HepG2 (cell line): ENCODE data around the gene SSU72. TPM values are rescaled to one million over a fixed set of nuclear protein-coding genes. Genes with fewer than 3 reads are reported as not detected.

Source experiments
- ARID4A ChIP-seq: sonication (generic); formaldehyde crosslinking; IDR thresholded peaks from 2 replicates; pipeline ENCODE4 v1.5.0; 2020; ENCODE audit warnings: mild to moderate bottlenecking, missing genetic modification reagents, borderline replicate concordance
- CENPX ChIP-seq: sonication (generic); formaldehyde crosslinking; IDR thresholded peaks from 2 replicates; pipeline ENCODE4 v1.9.0; 2021; ENCODE audit warnings: mild to moderate bottlenecking, missing genetic modification reagents, moderate library complexity
- FOXK1 ChIP-seq: sonication (generic); formaldehyde crosslinking; IDR thresholded peaks from 2 replicates; pipeline ENCODE4 v1.4.0; 2020; ENCODE audit warnings: low read depth, missing genetic modification reagents, borderline replicate concordance
- FOXO4 ChIP-seq: sonication (generic); formaldehyde crosslinking; conservative IDR thresholded peaks from 2 replicates; pipeline ENCODE4 v1.8.1; 2023; ENCODE audit warnings: missing genetic modification reagents
- HDAC6 ChIP-seq: fragments of 200-600 bp; sonication (generic); IDR thresholded peaks from 2 replicates; pipeline ENCODE4 v1.7.0; 2017; ENCODE audit warnings: mild to moderate bottlenecking, antibody characterized with exemption, low read length, low read depth
- HHEX ChIP-seq: IDR thresholded peaks from 2 replicates; pipeline ENCODE4 v1.6.1; 2016; ENCODE audit warnings: control low read depth
- HNF4A ChIP-seq: sonication (generic); formaldehyde crosslinking; IDR thresholded peaks from 2 replicates; pipeline ENCODE4 v1.4.0; 2020; ENCODE audit warnings: missing genetic modification reagents
- IKZF4 ChIP-seq: sonication (generic); formaldehyde crosslinking; IDR thresholded peaks from 2 replicates; pipeline ENCODE4 v1.5.1; 2020; ENCODE audit warnings: borderline replicate concordance, mild to moderate bottlenecking, low read depth, missing genetic modification reagents; ENCODE audit errors: not compliant biosample characterization
- MED13 ChIP-seq: sonication (generic); formaldehyde crosslinking; IDR thresholded peaks from 2 replicates; pipeline ENCODE4 v1.5.0; 2020; ENCODE audit warnings: missing genetic modification reagents
- MXD1 ChIP-seq: sonication (generic); formaldehyde crosslinking; IDR thresholded peaks from 2 replicates; pipeline ENCODE4 v1.4.0; 2020; ENCODE audit warnings: mild to moderate bottlenecking, missing genetic modification reagents
- PCBP1 ChIP-seq: fragments of 200-400 bp; formaldehyde crosslinking; IDR thresholded peaks from 2 replicates; pipeline ENCODE4 v1.6.1; 2017; ENCODE audit warnings: mild to moderate bottlenecking, low read depth, low read length, borderline replicate concordance
- PITX1 ChIP-seq: sonication (generic); formaldehyde crosslinking; IDR thresholded peaks from 2 replicates; pipeline ENCODE4 v1.5.1; 2020; ENCODE audit warnings: mild to moderate bottlenecking, missing genetic modification reagents
- POLR2AphosphoS2 ChIP-seq: IDR thresholded peaks from 2 replicates; pipeline ENCODE4 v1.6.1; 2011; ENCODE audit warnings: low read depth, low read length, improper control_type of control experiment
- RARG ChIP-seq: sonication (generic); formaldehyde crosslinking; IDR thresholded peaks from 2 replicates; pipeline ENCODE4 v1.4.0; 2020; ENCODE audit warnings: low read depth, mild to moderate bottlenecking, missing genetic modification reagents
- SAFB2 ChIP-seq: sonication (generic); formaldehyde crosslinking; IDR thresholded peaks from 2 replicates; pipeline ENCODE4 v1.5.1; 2020; ENCODE audit warnings: missing genetic modification reagents, low read depth, mild to moderate bottlenecking, borderline replicate concordance
- TOPORS ChIP-seq: sonication (generic); formaldehyde crosslinking; IDR thresholded peaks from 2 replicates; pipeline ENCODE4 v1.8.0; 2023; ENCODE audit warnings: mild to moderate bottlenecking, missing genetic modification reagents
- ZBTB46 ChIP-seq: sonication (generic); formaldehyde crosslinking; IDR thresholded peaks from 2 replicates; pipeline ENCODE4 v1.4.0; 2020; ENCODE audit warnings: mild to moderate bottlenecking, missing genetic modification reagents, borderline replicate concordance
- ZNF607 ChIP-seq: sonication (generic); formaldehyde crosslinking; IDR thresholded peaks from 2 replicates; pipeline ENCODE4 v1.5.1; 2020; ENCODE audit warnings: missing genetic modification reagents, mild to moderate bottlenecking, borderline replicate concordance
- ZNF761 ChIP-seq: sonication (generic); formaldehyde crosslinking; conservative IDR thresholded peaks from 2 replicates; pipeline ENCODE4 v1.4.0; 2020; ENCODE audit warnings: mild to moderate bottlenecking, missing genetic modification reagents
- ZNF776 ChIP-seq: sonication (generic); formaldehyde crosslinking; IDR thresholded peaks from 2 replicates; pipeline ENCODE4 v1.4.0; 2020; ENCODE audit warnings: mild to moderate bottlenecking, missing genetic modification reagents
- ZNF878 ChIP-seq: sonication (generic); formaldehyde crosslinking; IDR thresholded peaks from 2 replicates; pipeline ENCODE4 v1.8.1; 2023; ENCODE audit warnings: mild to moderate bottlenecking, missing genetic modification reagents, moderate library complexity
- polyA plus RNA-seq, 8 experiments: library from polyadenylated mRNA; depleted of rRNA in 3 of 8; stranded (reverse) in 7 of 8; unstranded in 1 of 8; fragments of >200 nt; fragmentation: Illumina TruSeq in 4 of 8; extraction: Trizol in 4 of 8; gene quantifications; 2 replicates each; pipeline versions ENCODE4 v1.2.1 to v1.2.3, GENCODE V29; 2011 to 2016; ENCODE audit warnings: low read depth in 4 of 8, missing spikeins in 1 of 8, mixed read lengths in 1 of 8; ENCODE audit not compliant: insufficient read depth in 1 of 8
- total RNA-seq, 5 experiments: library from RNA; depleted of rRNA; stranded (reverse); fragments of >200 nt; fragmentation: Illumina TruSeq; extraction: Trizol; gene quantifications; 2 replicates each; pipeline ENCODE4 v1.2.3, GENCODE V29; 2016; ENCODE audit warnings: low read depth in 1 of 5

SSU72 gene
- total and polyA plus RNA-seq, 2 of the 13 experiments (the other 11 are each of a cell fraction or from before 2014, with no cell fraction given): 42.8 to 67.1 TPM

- 0 out of 2 replicates have a peak, but pooled peaks have one; percentile 65 for TF ChIP-seq FOXO4 (CRISPR knock-in tag)
- no peak for TF ChIP-seq PCBP1
- TF ChIP-seq FOXK1: no peak
- TF ChIP-seq MED13 (CRISPR knock-in tag): no peak
- TF ChIP-seq HHEX (CRISPR knock-in tag): no peak
- no peak; the same call in none of the 2 replicates for TF ChIP-seq PITX1
- no peak for TF ChIP-seq IKZF4 (CRISPR knock-in tag)
- TF ChIP-seq ARID4A (CRISPR knock-in tag): peak; percentile 54
- TF ChIP-seq ZBTB46 (CRISPR knock-in tag): no peak
- no peak for TF ChIP-seq POLR2AphosphoS2
- no peak for TF ChIP-seq ZNF761
- TF ChIP-seq TOPORS (CRISPR knock-in tag): no peak
- no peak for TF ChIP-seq HNF4A (CRISPR knock-in tag)
- 0 out of 2 replicates have a peak, but pooled peaks have one; percentile 30 for TF ChIP-seq ZNF776 (CRISPR knock-in tag)
- peak; percentile 50; the same call in 1 of the 2 replicates for TF ChIP-seq MXD1 (CRISPR knock-in tag)
- no peak for TF ChIP-seq ZNF607 (CRISPR knock-in tag)
- TF ChIP-seq CENPX (CRISPR knock-in tag): no peak
- 0 out of 2 replicates have a peak, but pooled peaks have one; percentile 9 for TF ChIP-seq SAFB2
- no peak for TF ChIP-seq RARG (CRISPR knock-in tag)
- TF ChIP-seq ZNF878 (CRISPR knock-in tag): no peak
- TF ChIP-seq HDAC6: no peak
Observed at GRCh38 chr1:1573843-1574720, 581 bp downstream of the SSU72 start (continued).
